ENCODE data around the gene AHNAK2.

Gene AHNAK2

DNA sequence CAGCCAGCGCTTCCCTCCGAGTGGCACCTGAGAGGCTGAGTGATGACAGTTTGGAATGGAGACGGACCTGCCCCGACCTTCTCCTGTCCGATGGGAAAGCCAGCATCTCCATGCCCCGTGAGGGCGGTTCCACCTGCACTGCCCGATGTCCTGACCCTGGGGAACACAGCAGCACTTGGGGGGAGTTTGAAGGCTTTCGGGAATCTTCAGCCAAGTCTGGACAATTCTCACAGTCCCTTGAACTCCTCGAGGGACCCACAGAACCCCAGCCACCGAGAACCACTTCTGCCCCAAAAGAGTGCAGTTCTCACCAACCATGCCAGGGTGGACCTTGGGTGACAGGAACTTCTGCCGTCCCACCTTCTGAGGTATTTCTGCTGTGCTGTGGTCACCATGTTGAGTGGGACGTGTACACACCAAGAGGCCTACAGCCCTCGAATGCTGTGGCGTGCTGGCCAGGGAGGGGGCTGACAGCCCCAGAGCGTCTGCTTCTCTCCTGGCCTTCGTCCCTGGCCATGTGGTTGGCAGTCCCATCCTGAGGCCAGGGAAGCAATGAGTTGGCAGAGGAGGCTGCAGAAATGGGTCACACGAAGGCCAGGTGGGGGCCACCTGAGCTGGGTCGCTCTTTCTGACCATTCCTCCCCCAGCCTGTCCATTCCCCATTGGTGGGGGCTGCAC lies 8.5 kb upstream of the AHNAK2 start:
- DNase-seq (no peak), ATAC-seq (no peak)

DNA sequence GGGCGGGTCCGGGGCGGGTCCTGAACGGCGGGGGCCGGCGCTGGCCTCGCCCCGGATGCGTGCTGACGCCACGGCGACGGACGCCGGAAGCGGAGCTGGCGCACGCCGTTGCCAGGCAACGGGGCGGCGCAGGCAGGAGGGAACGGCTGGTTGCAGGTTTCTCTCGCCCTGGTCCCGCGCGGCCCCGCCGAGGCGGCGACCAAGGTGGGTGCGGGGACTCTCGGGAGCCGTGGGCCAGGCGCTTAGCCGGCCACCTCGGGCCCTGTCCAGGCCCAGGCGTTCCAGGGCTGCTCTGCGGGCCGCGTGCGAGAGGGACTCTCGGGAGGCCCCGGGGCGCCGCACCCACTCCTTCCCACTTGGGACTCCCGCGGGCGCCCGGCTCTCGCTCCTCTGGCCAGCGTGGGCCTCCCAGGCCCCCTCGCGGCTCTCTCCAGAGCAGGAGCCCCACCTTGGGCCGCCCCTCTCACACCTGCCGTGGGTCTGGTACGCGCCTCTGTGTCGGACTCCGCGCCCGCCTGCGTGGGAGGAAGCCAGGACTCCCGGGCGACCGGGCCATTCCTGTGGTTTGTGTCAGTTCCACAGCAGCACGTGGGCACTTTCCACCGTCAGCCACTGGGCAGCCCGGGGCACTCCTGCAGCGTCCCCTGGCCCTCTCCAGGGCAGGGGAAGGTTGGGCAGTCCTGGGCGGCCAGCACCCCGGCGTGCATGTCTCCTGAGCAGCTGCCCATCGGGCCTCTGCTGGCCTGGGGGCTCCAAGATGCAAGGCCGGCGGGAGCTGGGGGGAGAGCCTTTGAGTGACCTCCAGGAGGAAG lies 7.7 kb upstream of the AHNAK2 start, which contains the start of gene CLBA1:
TSS of gene CLBA1 (plus strand) at position 114 of the 812 bp plus-strand sequence. CDS start at position 758, 644 bp downstream.
- peak; percentile 97 for ATAC-seq

DNA sequence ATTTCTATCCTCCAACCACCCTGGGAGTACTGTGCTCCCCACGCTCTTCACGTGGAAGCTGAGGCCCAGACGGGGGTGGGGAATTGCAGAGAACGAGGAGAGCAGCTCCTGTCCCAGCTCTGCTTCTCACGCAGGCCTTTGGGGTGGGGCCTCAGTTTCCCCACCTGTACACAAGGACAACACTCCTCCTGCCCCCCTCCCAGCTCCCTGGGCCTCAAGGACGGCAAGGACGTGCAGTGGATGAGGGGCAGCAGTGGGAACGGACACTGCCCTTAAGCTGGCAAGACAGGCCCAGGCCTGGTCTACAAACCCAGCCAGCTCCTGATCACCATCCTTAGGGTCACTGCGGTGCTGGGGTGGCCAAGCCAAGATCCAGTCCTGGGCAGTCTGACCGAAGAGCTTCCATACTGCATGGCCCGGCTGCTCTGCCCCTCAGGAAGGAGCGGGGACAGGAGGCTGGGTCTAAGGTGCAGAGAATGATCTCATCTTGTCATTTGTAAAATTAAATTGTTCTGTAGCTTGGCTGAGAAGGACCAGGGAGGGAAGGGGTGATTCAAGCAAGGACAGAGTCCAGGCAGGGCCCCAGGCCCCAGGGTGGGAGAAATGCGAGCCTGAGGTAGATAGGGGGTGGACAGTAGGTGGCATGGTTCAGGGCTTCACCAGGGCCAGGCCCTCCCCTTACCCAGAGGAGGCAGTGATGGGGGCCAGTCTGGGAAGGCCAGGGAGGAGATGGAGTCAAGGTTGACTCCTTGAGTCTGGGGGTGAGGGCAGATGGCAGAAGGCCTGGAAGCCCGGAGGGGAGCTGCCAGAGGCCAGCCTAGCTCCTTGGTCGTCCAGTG lies 6.1 kb upstream of the AHNAK2 start:
- DNase-seq (no peak), ATAC-seq (no peak)

More for the DNA sequence above, 7.7 kb upstream of the AHNAK2 start, which contains the start of gene CLBA1:
- peak; percentile 92 for DNase-seq

DNA sequence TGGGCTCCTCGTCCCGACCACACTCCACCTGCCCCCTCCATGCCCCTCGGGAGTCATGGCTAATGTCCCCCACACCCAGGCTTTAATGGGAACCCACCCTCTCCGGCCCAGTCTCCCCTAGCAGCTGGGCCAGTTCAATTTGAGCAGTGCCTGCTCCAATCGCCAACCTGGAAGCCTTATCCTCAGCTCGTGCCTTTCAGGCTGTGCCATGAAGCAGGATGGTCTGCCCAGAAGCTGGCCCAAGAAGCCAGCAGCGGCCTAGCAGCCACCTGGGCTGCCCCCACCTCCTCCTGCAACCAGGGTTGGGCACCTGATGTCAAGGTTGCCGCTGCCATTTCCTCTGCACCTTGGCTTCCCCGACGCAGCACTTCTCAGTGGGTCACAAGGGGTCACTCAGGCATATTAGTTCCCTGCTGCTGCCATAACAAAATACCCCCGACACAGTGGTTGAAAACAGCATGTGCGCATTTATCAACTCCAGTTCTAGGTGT lies 5.1 kb upstream of the AHNAK2 start:
- DNase-seq = no peak
- ATAC-seq = no peak

DNA sequence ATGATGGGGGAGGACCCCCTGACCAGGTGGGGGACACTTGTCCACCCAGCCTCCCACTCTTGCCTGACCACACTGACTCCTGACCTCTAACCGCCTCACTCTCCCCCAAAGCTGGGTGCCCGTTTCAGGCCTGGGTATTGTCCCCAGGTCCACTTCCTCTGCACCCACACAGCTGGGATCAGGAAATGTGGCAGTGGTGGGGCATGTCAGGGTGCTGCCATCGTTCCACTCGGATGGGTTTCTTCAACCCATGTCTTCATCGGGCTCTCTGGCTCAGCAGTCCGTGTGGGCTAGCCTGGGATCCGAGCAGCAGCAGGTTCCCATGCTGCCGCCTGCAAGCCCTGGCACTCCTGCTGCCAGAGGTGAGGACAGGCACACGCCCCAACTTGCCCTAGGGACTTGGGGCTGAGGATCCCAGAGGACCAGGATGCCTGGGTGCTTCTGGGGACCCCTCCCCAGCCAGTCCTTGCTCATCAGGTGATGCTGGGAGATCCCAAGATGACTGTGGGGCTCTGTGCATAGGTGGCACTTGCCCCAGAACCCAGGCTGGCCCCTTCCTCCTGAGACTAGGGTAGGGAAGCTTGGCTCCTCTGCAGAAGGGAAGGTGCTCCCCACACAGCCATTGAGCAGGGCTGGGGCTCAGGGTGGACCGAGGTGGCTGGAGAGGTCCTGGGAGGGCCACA lies 4.5 kb upstream of the AHNAK2 start:
- no peak for DNase-seq
- ATAC-seq = no peak

DNA sequence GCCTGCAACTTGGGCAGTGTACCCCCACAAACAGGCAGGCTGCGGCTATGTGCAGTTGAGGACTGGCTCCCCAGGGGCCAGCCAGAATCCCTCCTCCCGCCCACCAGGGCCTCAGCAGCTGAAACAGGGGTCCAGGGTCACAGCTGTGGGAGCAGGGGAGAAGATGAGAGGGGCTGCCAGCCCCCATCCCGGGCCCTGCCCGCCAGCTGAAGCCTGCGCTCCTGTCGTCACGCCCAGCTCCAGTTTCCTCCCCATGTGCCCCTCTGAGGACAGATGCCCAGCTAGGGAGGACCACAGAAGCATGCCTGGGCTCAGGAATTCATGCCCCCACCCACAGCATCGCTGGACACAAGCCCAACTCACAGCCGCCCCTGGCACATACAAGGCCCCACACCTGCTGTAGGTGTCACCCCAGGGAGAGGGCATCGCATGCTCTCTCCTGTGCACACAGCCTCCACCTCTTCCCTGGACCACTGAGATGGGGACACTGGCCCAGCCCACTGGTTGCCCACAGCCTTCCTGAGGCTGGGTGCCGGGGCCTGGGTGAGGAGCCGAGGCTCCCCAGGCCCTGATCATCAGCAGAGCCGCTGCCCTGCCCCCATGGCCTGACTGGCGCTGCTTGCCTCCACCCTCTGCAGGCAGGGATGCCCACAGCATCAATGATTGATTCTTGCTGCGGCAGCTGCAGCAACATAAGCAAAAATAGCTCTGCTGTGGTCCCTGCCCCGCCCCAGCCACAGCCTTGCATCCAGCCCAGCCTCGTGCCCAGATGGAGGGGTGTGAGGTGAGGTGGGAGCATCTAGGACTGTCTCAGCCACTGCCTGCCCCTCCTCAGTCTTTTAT lies 3.7 kb upstream of the AHNAK2 start:
- no peak for ATAC-seq
- no peak for DNase-seq

DNA sequence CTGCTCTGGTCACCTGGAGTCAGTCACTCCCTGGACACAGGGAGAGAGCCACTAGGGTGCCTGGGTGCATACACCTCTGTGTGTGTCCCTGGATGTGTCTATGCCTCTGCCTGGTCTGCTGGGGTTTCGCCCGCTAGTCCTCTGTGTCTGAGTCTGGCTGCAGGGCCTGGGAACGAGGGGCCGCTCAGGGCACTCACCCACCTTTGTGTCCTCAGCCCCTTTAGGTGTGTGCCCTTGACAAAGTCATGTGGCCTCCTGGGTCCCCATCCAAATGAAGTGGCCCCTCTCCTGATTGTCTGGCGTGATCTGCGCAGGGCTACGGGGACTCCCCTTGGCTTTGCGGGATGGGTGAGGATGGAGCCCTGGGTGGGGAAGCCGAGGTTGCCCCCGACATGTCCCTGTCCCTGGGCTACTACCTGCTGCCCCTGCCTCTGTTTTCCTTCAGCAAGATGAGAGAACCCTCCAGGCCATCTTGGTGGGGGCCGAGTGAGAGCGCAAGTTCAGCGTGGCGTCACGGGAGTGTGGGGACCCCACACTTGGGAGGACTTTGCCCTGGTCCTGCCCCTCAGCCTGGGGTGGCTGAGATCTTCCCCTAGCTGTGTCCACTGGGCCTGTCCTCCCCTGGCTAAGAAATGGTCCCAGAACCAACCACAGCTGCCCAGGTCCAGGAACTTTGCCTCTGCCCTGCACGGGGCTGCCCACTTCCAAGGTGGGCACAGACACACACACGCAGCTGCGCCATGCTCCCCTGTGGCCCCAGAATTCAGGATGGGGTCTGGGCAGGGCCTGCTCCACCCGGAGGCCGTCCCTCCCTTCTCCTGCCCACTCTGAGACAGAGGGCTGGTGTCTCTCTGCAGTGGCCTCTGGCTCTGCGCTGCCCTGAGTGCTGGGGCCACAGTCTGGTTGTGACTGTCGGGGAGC lies 2.7 kb upstream of the AHNAK2 start:
- ATAC-seq (no peak), DNase-seq (no peak)

DNA sequence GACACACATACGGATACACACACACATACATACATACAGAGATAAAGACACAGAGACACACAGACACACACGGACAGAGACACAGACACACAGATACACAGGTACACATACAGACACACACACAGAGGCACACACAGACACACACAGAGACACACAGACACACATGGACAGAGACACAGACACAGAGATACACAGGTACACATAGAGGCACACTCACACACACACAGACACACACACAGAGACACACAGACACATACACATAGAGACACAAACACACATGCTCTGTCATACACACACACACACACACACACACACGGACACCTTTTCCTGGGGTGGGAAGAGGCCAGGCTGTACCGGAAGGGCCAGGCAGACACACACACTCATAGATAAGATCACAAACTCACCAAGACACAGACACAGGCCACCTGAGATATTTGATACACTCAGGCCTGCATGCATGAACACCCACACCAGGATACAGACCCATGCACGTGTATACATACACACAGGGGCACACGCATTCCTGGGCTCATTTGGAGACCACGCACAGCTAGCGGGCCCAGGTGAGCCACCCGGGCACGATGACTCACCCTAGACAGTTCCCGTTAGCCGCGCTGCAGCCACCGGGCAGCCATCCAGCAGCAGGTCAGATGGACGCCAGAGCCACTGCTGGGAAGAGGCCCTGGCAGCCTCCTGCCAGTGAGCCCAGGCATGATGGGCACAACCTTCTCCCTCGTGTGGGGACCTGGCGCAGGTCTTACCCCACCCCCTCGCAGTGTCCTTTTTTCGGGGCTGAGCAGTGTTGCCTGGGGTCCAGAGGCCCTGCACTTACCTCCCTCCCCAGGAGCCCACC lies 1.8 kb upstream of the AHNAK2 start:
- ATAC-seq (no peak), DNase-seq (no peak)

DNA sequence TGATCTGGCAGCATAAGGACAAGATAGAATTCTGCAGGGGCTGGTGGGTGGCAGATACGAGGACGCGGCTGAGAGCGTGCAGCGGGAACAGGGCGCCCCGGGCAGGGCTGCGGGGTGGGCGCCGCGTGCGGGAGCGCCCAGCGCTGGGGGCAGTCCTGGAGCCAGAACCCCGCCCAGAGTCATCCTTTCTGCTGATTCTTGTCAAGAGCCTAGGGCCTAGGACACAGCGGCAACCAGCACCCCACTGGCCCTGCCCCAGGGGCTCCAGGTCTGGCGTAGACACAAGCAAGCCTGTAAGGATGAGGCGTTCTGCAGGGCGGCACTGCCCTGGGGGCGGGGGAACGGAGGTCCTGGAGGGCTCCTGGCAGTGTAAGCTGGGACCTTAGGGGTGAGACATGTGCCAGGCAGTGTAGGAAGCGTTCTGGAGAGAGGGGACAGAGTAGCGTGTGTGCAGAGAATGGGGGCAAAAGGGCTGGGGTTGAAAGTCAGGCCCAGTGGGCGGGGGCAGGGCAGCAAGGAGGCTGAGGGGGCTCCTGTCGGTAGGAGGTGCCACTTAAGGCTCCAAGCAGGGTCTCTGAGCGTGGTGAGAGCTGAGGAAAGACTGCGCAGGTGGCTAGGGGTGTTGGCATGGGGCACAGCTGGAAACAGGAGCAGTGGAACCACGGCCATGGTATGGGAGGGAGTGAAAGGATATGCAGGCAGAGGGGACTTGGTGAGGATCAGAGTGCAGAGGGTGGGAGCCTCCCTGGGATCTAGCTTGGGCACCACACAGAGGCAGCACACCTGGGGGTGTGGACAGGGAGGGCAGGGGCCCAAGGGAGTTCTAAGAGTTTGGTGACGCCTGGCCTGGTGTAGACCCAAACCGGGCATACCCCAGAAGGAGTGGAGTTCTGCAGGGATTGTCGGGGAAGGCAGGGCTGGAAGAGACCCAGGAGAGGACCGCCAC lies 845 bp upstream of the AHNAK2 start:
- no peak for ATAC-seq
- DNase-seq = no peak

DNA sequence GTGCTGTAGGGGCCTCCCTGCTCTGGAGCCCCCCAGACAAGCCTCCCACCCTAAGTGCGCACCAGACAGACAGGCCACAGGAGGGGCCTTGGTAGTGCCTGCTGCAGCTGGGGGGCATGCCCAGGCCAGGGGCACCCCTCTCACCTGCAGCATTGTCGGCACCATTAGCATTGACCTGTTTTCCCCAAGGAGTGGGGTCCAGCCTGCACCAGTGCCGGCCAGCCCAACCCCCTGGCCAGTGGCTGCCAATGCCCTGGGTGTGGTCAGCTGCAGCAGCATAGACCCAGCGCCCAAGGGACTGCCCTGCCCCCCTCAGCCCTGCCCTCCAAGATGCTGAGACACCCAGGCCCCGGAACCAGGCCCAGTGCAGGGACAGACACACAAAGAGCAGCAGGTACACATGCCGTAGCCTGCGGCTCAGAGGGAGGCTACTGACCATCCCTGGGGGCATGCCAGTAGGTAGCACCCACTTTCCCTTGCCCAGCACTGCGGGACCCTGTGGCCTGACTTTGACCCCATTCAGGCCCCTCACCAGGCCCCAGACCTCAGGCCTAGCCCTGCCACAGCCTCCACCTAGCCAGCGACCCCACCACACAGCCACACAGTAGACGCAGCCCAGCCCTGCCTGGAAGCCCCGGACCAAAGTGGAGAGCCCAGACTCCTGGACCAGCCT lies 1.0 kb downstream of the AHNAK2 start:
- ATAC-seq = no peak

DNA sequence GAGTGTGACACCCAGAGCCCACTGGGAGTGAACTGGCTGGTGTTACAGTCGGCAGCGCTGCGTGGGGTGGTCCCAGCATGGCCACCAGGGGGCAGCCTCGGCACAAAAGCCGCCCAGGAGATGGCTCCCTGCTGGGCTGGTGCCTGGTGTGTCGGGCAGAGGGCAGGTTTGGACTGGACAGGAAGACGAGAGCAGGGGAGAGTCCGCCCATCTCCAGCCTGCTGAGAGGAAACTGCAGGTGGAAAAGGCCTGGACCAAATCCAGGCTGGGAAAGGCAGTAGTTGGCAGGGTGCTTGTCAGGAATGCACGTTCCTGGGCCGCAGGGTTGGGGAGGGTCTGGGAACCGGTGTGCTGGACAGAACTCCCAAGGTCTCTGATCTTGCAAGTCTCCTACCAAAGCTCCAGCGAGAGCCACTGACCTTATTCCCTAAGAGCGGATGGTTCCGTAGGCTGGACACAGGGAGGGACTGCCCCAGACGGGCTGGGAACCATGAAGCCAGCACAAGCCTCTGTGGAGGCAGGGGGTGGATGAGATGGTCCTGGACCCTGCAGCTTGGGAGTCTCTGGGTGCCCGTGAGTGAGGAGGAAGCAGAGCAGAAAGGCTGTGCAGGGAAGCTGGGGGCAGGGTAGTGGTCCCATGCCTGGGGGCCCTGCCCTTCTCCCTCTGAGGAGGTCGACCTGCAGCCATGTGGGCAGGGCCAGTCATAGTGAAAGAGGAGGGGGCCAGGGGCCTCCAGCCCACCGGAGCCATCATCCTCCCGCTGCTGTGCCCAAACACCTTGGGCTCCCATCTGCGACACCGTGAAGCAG lies 1.8 kb downstream of the AHNAK2 start:
- DNase-seq (peak; percentile 92), ATAC-seq (peak; percentile 78)

More for the DNA sequence above, 1.0 kb downstream of the AHNAK2 start:
- DNase-seq = no peak

DNA sequence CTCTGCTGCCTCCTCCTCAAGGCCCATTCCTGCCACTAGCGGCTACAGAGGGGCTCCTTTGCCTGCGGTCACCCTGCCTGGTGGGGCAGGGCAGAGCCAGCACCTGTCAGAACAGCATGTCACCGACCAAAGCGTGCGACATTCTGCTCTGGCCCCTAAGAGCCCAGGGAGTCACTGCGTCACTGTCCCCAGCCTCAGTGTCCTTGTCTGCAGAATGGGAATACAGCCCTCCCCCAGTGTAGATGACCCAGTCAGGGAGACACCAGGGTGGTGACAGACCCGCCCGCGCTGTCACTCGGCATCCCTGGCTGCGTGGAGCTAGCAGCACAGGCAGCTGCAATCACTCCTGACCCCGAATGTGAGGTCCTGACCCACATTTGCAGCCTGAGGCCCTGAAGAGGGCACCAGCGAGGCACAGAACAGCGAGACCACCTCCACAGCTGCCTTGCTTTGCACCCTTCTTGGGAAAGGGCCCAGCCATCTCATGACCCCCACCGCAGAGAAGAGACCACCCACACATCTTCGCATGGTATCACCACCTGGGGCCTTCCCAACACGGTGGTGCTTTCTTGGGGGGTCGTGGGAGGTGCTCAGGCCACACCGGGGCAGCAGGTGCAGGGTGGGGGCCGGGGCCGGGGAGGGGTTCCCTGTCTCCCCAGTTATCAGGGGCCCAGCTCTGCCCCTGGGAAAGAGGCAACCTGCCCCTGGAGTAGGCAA lies 2.5 kb downstream of the AHNAK2 start:
- DNase-seq = no peak
- ATAC-seq = no peak

DNA sequence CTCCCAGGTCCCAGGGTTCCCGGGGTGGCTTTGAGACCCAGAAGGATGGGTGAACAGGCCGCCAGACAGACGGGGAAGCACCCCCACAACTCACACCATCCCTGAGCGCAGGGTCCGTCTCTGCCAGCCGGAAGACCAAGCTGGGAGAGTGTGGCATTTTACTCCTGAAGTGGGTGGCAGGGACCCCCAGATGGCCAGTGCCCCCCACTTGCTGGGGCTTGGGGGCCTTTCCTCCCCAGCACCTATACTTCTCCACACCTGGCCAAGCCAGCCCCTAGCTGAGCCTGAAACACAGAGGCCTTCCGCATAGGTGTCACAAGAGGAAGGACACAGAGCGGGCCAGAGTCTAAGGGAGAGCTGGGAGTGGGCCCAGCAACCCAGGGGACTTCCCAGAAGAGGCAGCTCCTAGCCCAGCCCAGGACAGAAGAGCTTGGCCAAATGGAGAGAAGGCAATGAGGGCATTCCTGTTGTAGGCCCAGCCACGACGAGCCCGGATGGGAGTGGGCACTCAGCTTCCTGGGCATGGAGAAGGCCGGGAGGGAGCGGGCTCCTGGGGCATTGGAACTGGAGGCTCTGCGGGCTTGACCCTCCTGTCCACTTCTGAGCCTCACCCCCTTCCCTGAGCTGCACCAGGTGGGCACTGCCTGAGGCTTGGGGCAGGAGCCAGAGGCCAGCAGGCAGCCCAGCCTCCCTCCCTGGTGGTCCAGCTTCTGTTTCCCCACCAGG lies 3.3 kb downstream of the AHNAK2 start:
- ATAC-seq (no peak), DNase-seq (no peak)

DNA sequence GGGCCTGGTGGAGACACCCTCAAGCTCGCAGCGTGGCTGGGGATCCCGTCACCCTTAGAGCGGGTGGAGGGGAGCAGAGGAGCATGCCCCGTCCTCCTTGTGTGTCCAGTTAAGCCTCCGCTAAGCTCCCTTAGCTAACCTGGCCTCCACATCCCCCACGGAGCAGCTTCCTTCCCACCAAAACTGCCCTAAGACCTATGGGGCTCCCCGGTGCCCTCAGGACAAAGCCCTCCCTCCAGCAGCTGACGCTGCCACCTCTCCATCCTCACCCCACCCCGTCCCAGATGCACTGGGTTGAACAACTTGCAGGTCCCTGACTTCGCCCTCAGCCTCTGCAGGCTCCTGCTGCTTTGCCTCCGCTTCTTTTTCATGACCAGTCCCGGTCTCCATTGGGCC lies 4.0 kb downstream of the AHNAK2 start:
- ATAC-seq (no peak), DNase-seq (no peak)
